K562 (cell line): ENCODE measurements around the gene ATP6V0A1. TPM values are rescaled to one million over a fixed set of nuclear protein-coding genes. Genes with fewer than 3 reads are reported as not detected.

Experiments used
- COPS2 ChIP-seq: fragments of 450-650 bp; conservative IDR thresholded peaks from 2 replicates; pipeline ENCODE4 v1.6.1; 2016; ENCODE audit warnings: mild to moderate bottlenecking, moderate library complexity
- ETV6 ChIP-seq, 3 experiments: fragments of 150-350 bp in 1 of 3; sonication (generic) in 1 of 3; formaldehyde crosslinking in 1 of 3; IDR thresholded peaks; 2 replicates each; pipeline versions ENCODE4 v1.6.1 to v1.8.0; 2014 to 2022; ENCODE audit warnings: borderline replicate concordance in 2 of 3, low read depth in 2 of 3, antibody characterized with exemption in 1 of 3, low read length in 1 of 3, mild to moderate bottlenecking in 1 of 3, missing genetic modification reagents in 1 of 3
- HNRNPUL1 ChIP-seq: fragments of 200-400 bp; formaldehyde crosslinking; IDR thresholded peaks from 2 replicates; pipeline ENCODE4 v1.6.1; 2017; ENCODE audit warnings: low read length
- KHSRP ChIP-seq: fragments of 450-650 bp; IDR thresholded peaks from 2 replicates; pipeline ENCODE4 v1.6.1; 2017
- PCBP1 ChIP-seq: fragments of 200-400 bp; formaldehyde crosslinking; IDR thresholded peaks from 2 replicates; pipeline ENCODE4 v1.6.1; 2018; ENCODE audit warnings: mild to moderate bottlenecking, low read depth, low read length; ENCODE audit not compliant: poor library complexity, severe bottlenecking
- PHF21A ChIP-seq: fragments of 450-650 bp; IDR thresholded peaks from 2 replicates; pipeline ENCODE4 v1.6.1; 2017; ENCODE audit warnings: low read depth, borderline replicate concordance
- POLR3G ChIP-seq: IDR thresholded peaks from 2 replicates; pipeline ENCODE4 v1.6.1; 2011; ENCODE audit not compliant: insufficient read length, insufficient replicate concordance; ENCODE audit errors: extremely low read depth
- PURB ChIP-seq: sonication (generic); formaldehyde crosslinking; IDR thresholded peaks from 2 replicates; pipeline ENCODE4 v1.9.0; 2021; ENCODE audit warnings: low read depth, mild to moderate bottlenecking, missing genetic modification reagents
- RFX1 ChIP-seq: fragments of 450-650 bp; IDR thresholded peaks from 2 replicates; pipeline ENCODE4 v1.6.1; 2016; ENCODE audit warnings: mild to moderate bottlenecking, moderate library complexity
- SOX6 ChIP-seq: fragments of 450-650 bp; IDR thresholded peaks from 2 replicates; pipeline ENCODE4 v1.6.1; 2014; ENCODE audit warnings: mild to moderate bottlenecking
- SREBF1 ChIP-seq: fragments of 150-350 bp; IDR thresholded peaks from 2 replicates; pipeline ENCODE4 v1.6.1; 2014; ENCODE audit warnings: antibody characterized with exemption, low read depth, low read length, borderline replicate concordance
- TBP ChIP-seq: optimal IDR thresholded peaks from 2 replicates; pipeline ENCODE3; 2011; ENCODE audit warnings: low read depth, low read length, improper control_type of control experiment
- TEAD1 ChIP-seq, 2 experiments: fragments of 450-650 bp in 1 of 2; sonication (generic) in 1 of 2; formaldehyde crosslinking; IDR thresholded peaks; 2 replicates each; pipeline versions ENCODE4 v1.4.0 to v1.8.0; 2020 to 2022; ENCODE audit warnings: mild to moderate bottlenecking in 2 of 2, missing genetic modification reagents in 1 of 2
- ZBTB7A ChIP-seq: IDR thresholded peaks from 2 replicates; pipeline ENCODE4 v1.6.1; 2011; ENCODE audit warnings: low read depth, mild to moderate bottlenecking, low read length, moderate library complexity, borderline replicate concordance; ENCODE audit not compliant: control insufficient read depth
- ZC3H4 ChIP-seq: sonication (generic); formaldehyde crosslinking; IDR thresholded peaks from 2 replicates; pipeline ENCODE4 v1.9.0; 2021; ENCODE audit warnings: missing genetic modification reagents, borderline replicate concordance
- ZNF134 ChIP-seq: fragments of 250-450 bp; sonication (Bioruptor Pico); conservative IDR thresholded peaks from 2 replicates; pipeline ENCODE4 v1.4.0; 2020
- polyA plus RNA-seq, 8 experiments: library from polyadenylated mRNA; depleted of rRNA in 4 of 8; stranded (reverse) in 5 of 8; unstranded in 3 of 8; fragments of >200 nt; fragmentation: Nextera tagmentation in 2 of 8; fragmentation: Illumina TruSeq in 1 of 8; extraction: Ambion mirVana in 2 of 8; extraction: Trizol in 1 of 8; gene quantifications; 2 replicates each; pipeline versions ENCODE4 v1.2.1 to v1.2.3, GENCODE V29; 2011 to 2014; ENCODE audit warnings: inconsistent platforms in 1 of 8, missing spikeins in 1 of 8
- total RNA-seq, 7 experiments: library from RNA; depleted of rRNA in 6 of 7; stranded (reverse); fragments of >200 nt in 6 of 7; fragmentation: Illumina TruSeq in 2 of 7; extraction: Trizol in 2 of 7; gene quantifications; 2 replicates each; pipeline versions ENCODE4 v1.2.1 to v1.2.3, GENCODE V29; 2011 to 2021; ENCODE audit warnings: low replicate concordance in 1 of 7
- TF ChIP-seq, protein P1 (sequence below), 3 experiments: fragments of 200-800 bp in 1 of 3; sonication (Bioruptor generic) in 1 of 3; sonication (generic) in 1 of 3; formaldehyde crosslinking in 1 of 3; IDR thresholded peaks; 2 replicates each; pipeline versions ENCODE4 v1.6.1 to v1.8.0; 2016 to 2022; ENCODE audit warnings: mild to moderate bottlenecking in 2 of 3, missing compliant biosample characterization in 2 of 3, missing genetic modification characterization in 2 of 3, missing genetic modification reagents in 1 of 3
- TF ChIP-seq, protein P2 (sequence below): fragments of 250-450 bp; sonication (Bioruptor Pico); IDR thresholded peaks from 2 replicates; pipeline ENCODE4 v1.8.0; 2021; ENCODE audit warnings: borderline replicate concordance, mild to moderate bottlenecking, moderate library complexity; ENCODE audit not compliant: poor library complexity, severe bottlenecking
- TF ChIP-seq, protein P3 (sequence below): fragments of 450-650 bp; formaldehyde crosslinking; IDR thresholded peaks from 2 replicates; pipeline ENCODE4 v1.4.0; 2020; ENCODE audit warnings: mild to moderate bottlenecking, moderate library complexity
- TF ChIP-seq, protein P4 (sequence below): fragments of 250-450 bp; sonication (Bioruptor Pico); IDR thresholded peaks from 2 replicates; pipeline ENCODE4 v1.6.1; 2021; ENCODE audit warnings: mild to moderate bottlenecking
- TF ChIP-seq, protein P5 (sequence below): fragments of 450-650 bp; IDR thresholded peaks from 2 replicates; pipeline ENCODE4 v1.6.1; 2016; ENCODE audit warnings: borderline replicate concordance

ATP6V0A1 gene
- total and polyA plus RNA-seq, 9 of the 15 experiments (the other 6 are each of a cell fraction or from before 2014, with no cell fraction given), result 11.8 to 158 (median 75.5) TPM

DNA sequence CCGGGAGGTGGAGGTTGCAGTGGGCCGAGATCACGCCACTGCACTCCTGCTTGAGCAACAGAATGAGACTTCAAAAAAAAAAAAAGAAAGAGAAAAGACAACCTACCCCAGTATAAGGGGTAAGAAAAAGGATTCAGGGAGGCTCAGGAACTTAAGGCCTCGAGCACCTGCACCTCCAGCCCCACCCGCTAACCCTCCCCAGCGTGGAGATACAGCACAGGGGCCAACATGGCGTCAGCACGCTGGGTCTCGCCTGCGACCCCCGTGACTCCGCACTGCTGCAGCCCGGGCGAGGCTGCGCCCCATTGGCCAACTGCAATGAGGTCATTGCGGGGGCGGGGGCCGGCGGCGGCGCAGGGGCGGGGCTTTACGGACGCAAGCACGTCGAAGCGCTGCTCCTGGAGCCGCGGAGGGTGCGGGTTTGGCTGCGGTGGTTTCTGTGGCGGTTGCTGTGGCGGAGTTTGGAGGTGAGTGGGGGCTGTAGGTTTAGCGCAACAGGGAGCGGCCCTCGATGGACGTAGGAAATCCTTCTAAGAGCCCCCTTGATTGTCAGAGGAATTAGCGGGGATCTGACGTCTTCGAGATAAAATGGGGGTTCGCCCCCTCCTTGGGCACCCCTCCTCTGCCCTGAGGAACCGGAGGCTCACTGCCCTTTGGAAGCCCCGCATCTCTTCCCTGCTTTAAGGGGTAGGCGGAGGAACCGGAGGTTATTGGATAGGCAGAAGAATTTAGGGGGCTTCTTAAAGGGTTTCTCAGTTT lies at the start of gene ATP6V0A1 (continued):
- TF ChIP-seq, protein P1, sequence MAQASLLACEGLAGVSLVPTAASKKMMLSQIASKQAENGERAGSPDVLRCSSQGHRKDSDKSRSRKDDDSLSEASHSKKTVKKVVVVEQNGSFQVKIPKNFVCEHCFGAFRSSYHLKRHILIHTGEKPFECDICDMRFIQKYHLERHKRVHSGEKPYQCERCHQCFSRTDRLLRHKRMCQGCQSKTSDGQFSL (CRISPR knock-in tag; IDR thresholded peaks at IDR 0.05), result no peak
- TF ChIP-seq, protein P1 (tag; IDR thresholded peaks at IDR 0.05), result no peak
- TF ChIP-seq ZBTB7A (peak; percentile 100), KHSRP (no peak), TEAD1 (CRISPR knock-in tag; IDR thresholded peaks at IDR 0.05) (no peak), PCBP1 (no peak), SOX6 (no peak), COPS2 (no peak), PHF21A (no peak), PURB (CRISPR knock-in tag) (no peak), ETV6 (IDR thresholded peaks at IDR 0.05; ENCODE audit: borderline replicate concordance in 1 of 2, low read depth in 2 of 2, low read length in 1 of 2) (no peak), ETV6 (CRISPR knock-in tag; IDR thresholded peaks at IDR 0.05; ENCODE audit: borderline replicate concordance) (no peak), RFX1 (no peak), POLR3G (no peak), SREBF1 (no peak), TBP (peak; percentile 64), ZNF134 (no peak), ZC3H4 (no peak), HNRNPUL1 (no peak)
- TF ChIP-seq, protein P2, sequence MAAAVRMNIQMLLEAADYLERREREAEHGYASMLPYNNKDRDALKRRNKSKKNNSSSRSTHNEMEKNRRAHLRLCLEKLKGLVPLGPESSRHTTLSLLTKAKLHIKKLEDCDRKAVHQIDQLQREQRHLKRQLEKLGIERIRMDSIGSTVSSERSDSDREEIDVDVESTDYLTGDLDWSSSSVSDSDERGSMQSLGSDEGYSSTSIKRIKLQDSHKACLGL (CRISPR knock-in tag), result no peak
- TF ChIP-seq, protein P3, sequence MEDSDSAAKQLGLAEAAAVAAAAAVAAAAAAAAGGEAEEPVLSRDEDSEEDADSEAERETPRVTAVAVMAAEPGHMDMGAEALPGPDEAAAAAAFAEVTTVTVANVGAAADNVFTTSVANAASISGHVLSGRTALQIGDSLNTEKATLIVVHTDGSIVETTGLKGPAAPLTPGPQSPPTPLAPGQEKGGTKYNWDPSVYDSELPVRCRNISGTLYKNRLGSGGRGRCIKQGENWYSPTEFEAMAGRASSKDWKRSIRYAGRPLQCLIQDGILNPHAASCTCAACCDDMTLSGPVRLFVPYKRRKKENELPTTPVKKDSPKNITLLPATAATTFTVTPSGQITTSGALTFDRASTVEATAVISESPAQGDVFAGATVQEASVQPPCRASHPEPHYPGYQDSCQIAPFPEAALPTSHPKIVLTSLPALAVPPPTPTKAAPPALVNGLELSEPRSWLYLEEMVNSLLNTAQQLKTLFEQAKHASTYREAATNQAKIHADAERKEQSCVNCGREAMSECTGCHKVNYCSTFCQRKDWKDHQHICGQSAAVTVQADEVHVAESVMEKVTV (CRISPR knock-in tag), result no peak
- TF ChIP-seq, protein P4, sequence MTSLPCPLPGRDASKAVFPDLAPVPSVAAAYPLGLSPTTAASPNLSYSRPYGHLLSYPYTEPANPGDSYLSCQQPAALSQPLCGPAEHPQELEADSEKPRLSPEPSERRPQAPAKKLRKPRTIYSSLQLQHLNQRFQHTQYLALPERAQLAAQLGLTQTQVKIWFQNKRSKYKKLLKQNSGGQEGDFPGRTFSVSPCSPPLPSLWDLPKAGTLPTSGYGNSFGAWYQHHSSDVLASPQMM, result no peak
- TF ChIP-seq, protein P5, sequence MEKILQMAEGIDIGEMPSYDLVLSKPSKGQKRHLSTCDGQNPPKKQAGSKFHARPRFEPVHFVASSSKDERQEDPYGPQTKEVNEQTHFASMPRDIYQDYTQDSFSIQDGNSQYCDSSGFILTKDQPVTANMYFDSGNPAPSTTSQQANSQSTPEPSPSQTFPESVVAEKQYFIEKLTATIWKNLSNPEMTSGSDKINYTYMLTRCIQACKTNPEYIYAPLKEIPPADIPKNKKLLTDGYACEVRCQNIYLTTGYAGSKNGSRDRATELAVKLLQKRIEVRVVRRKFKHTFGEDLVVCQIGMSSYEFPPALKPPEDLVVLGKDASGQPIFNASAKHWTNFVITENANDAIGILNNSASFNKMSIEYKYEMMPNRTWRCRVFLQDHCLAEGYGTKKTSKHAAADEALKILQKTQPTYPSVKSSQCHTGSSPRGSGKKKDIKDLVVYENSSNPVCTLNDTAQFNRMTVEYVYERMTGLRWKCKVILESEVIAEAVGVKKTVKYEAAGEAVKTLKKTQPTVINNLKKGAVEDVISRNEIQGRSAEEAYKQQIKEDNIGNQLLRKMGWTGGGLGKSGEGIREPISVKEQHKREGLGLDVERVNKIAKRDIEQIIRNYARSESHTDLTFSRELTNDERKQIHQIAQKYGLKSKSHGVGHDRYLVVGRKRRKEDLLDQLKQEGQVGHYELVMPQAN, result 0 out of 2 replicates have a peak, but pooled peaks have one; percentile 58
